ENCODE results near the gene MED13L. TPM values are rescaled to one million over a fixed set of nuclear protein-coding genes. Genes with fewer than 3 reads are reported as not detected.

The MED13L gene
- total and polyA plus RNA-seq, 12 donors: 8.8 to 106 (median 73.8) TPM

DNA sequence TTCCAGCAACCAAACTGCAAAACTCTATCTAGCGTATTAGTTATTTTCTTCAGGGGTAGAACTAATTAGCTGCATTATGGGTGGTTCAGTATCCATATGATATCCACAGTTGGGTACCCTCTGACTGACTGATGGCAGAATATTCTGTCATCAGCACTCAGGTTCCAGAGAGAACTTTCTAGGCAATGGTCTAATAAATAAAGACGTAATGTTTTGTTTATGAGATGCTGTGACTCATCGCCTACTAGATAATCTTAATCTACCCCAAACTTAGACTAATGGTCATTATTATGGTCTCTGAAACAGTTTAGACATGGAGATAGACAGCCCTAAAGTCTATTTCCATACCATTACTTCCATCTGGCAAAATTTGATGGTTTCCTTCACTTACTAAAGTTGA lies 220.1 kb downstream of the MED13L start:
- WGBS, 4 donors: 84 to 89% (median 86%) methylated on average over 3 of the region's 3 CpGs
- H3K4me1 ChIP-seq (replicated peaks in 1 of 2): peaks cover 8 to 29% of the 10 kb centered on the region in 2 donors
- TF ChIP-seq CTCF (IDR thresholded peaks at IDR 0.05) (no peak), POLR2A (IDR thresholded peaks at IDR 0.05) (no peak)
- no peaks in the 10 kb centered on the region for H3K36me3 ChIP-seq (replicated peaks in 1 of 2)
- no peaks in the 10 kb centered on the region for H3K27me3 ChIP-seq
- intact Hi-C loops (cut with DNase I): no loop called here
- no peak for DNase-seq
- no peak overlapping the region for H3K4me3 ChIP-seq
- H3K27ac ChIP-seq: no peak overlapping the region
- no peaks in the 10 kb centered on the region for H3K9me3 ChIP-seq (replicated peaks in 1 of 3)

- Histone ChIP-seq H3K27me3 (no peaks in the 10 kb centered on the region), H3K4me3 (no peak overlapping the region), H3K36me3 (replicated peaks in 1 of 2) (no peaks in the 10 kb centered on the region), H3K4me1 (replicated peaks in 1 of 2) (peaks cover 12 to 37% of the 10 kb centered on the region in 2 donors), H3K9me3 (replicated peaks in 1 of 3) (no peaks in the 10 kb centered on the region), H3K27ac (no peak overlapping the region)
- 83 to 89% (median 85%) methylated on average over 3 of the region's 3 CpGs for WGBS, 4 donors
- TF ChIP-seq POLR2A (IDR thresholded peaks at IDR 0.05) (no peak), CTCF (IDR thresholded peaks at IDR 0.05) (no peak)
- DNase-seq: no peak
- intact Hi-C loops (cut with DNase I): no loop called here
Measured at GRCh38 chr12:116055895-116056607, 221.4 kb downstream of the MED13L start.

DNA sequence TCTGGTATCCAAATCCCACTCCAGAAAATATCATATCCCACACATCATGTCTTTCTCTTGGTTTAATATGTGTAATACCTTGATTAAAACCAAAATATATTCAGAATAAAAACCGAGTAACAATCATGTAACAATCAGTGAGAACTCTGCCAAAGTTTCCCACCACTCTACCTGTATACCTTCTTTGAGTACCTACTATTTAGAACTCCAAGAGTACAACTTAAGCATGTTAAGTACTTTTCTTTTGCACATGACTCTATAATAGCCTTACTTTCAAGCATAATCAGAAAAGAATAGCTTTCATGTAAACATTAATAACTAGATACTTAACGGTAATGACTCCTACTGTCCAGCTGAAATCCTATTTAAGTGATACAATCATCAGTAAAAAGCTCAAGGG lies 223.2 kb downstream of the MED13L start:
- DNase-seq: no peak
- peaks cover 20 to 50% of the 10 kb centered on the region in 2 donors for H3K4me1 ChIP-seq (replicated peaks in 1 of 2)
- 68 to 82% (median 80%) methylated on average over 2 of the region's 2 CpGs for WGBS, 4 donors
- no peaks in the 10 kb centered on the region for H3K36me3 ChIP-seq (replicated peaks in 1 of 2)
- H3K27ac ChIP-seq: peak overlapping the region in 2 of 5 donors; percentile 72 to 79
- intact Hi-C loops (cut with DNase I): no loop called here
- H3K9me3 ChIP-seq (replicated peaks in 1 of 3): no peaks in the 10 kb centered on the region
- TF ChIP-seq CTCF (IDR thresholded peaks at IDR 0.05) (no peak), POLR2A (IDR thresholded peaks at IDR 0.05) (no peak)
- no peak overlapping the region for H3K4me3 ChIP-seq
- no peaks in the 10 kb centered on the region for H3K27me3 ChIP-seq

DNA sequence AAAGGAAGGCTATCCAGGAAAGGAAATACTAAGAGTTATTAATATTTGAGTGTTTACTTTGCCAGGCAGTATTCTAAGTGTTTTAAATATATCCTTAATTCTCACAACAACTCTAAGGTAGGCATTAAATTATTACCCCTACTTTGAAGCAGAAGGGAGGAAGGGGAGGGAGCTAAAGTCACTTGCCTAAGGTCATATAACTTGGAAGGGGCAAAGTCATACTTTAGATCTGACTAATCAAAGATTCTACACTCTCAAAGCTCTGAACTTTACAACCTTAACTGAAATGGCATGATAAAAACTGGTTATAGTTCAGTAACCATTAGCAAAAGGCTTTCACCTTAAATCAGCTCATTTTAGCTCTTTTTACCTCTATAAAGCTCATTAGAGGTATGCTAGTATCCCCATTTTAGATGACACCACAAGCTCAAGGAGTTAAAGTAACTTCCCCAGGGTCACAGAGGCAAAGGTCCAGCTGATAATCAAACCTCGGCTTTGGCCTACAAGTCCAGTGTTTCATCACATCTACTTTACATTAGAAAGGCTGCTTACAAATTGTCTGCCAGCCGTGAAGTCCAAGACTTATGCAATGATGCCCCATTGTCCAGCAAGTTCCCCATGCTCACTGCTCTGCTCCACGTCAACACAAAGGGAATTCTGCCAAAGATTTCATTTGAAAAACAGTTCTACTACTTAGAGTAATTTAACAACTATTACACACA lies 223.9 kb downstream of the MED13L start:
- peak overlapping the region in 4 of 5 donors; percentile 46 to 79 (median 62) for H3K27ac ChIP-seq
- no peaks in the 10 kb centered on the region for H3K27me3 ChIP-seq
- 14 to 18% (median 16%) methylated on average over 3 of the region's 3 CpGs for WGBS, 4 donors
- intact Hi-C loops (cut with DNase I): no loop called here
- H3K4me3 ChIP-seq: no peak overlapping the region
- no peaks in the 10 kb centered on the region for H3K36me3 ChIP-seq (replicated peaks in 1 of 2)
- H3K9me3 ChIP-seq (replicated peaks in 1 of 3): no peaks in the 10 kb centered on the region
- TF ChIP-seq POLR2A (IDR thresholded peaks at IDR 0.05) (no peak), CTCF (IDR thresholded peaks at IDR 0.05) (no peak)
- peak; percentile 40 to 83 (median 66) for DNase-seq
- peaks cover 27 to 56% of the 10 kb centered on the region in 2 donors for H3K4me1 ChIP-seq (replicated peaks in 1 of 2)
